ENCODE results near the gene STK32B. TPM values are rescaled to one million over a fixed set of nuclear protein-coding genes. Genes with fewer than 3 reads are reported as not detected.

Gene STK32B
- total and polyA plus RNA-seq, 2 of the 4 experiments (the other 2 are of a cell fraction): 5.5 to 6.3 TPM

- Histone ChIP-seq H3K4ac (ENCODE audit: low read depth, low read length) (peak overlapping the region; percentile 81), H3K9ac (ENCODE audit: low read depth, low read length) (no peak overlapping the region), H2BK15ac (ENCODE audit: low read depth, low read length) (peak overlapping the region; percentile 63; the same call in 2 of the 3 replicates), H3K4me1 (ENCODE audit: control insufficient read depth, insufficient read depth, low read length) (peaks cover 25% of the 10 kb centered on the region), H2BK5ac (ENCODE audit: low read depth, low read length, poor library complexity, severe bottlenecking) (no peak overlapping the region), H3K4me3 (ENCODE audit: insufficient read depth, low read depth, low read length) (no peak overlapping the region), H3K56ac (ENCODE audit: extremely low read depth, insufficient read depth, low read length) (no peak overlapping the region), H4K8ac (ENCODE audit: low read depth in 2 of 2, low read length in 2 of 2) (peak overlapping the region; percentile 20 to 62; a peak in 3 of 4 replicates), H4K5ac (ENCODE audit: low read depth, low read length) (peak overlapping the region; percentile 11; the same call in 1 of the 2 replicates), H3K36me3 (ENCODE audit: control insufficient read depth, insufficient read depth, low read length) (no peaks in the 10 kb centered on the region), H3K27ac (ENCODE audit: insufficient read depth, low read length) (peak overlapping the region; percentile 15; the same call in 1 of the 2 replicates), H2BK20ac (ENCODE audit: low read depth, low read length) (peak overlapping the region; percentile 44), H3K14ac (replicated peaks; ENCODE audit: low read depth, low read length) (peak overlapping the region; percentile 13; the same call in 1 of the 2 replicates), H2BK120ac (ENCODE audit: low read depth, low read length) (peak overlapping the region; percentile 71), H4K91ac (ENCODE audit: insufficient read depth, low read depth, low read length) (peak overlapping the region; percentile 53), H3K27me3 (ENCODE audit: control insufficient read depth, insufficient read depth, low read length) (peaks cover 12% of the 10 kb centered on the region), H2AK9ac (replicated peaks; ENCODE audit: low read depth, low read length, poor library complexity) (no peak overlapping the region), H2AK5ac (ENCODE audit: low read depth, low read length) (peak overlapping the region; percentile 25; the same call in 1 of the 2 replicates), H3K9me1 (ENCODE audit: insufficient read depth, low read length) (peaks cover 13% of the 10 kb centered on the region), H3K4me2 (ENCODE audit: low read depth, low read length) (no peak overlapping the region), H3K9me3 (ENCODE audit: control insufficient read depth, insufficient read depth, low read length) (no peaks in the 10 kb centered on the region), H3K18ac (ENCODE audit: low read depth, low read length) (peak overlapping the region; percentile 58; the same call in 1 of the 2 replicates), H4K20me1 (ENCODE audit: insufficient read depth, low read length) (no peaks in the 10 kb centered on the region), H3K79me1 (ENCODE audit: low read depth in 1 of 2, low read length in 2 of 2) (no peaks in the 10 kb centered on the region), H2AFZ (replicated peaks; ENCODE audit: low read length, poor library complexity) (peak overlapping the region; percentile 55), H3K23ac (ENCODE audit: low read depth, low read length) (peak overlapping the region; percentile 25)
- no peak for TF ChIP-seq CHD1 (IDR thresholded peaks at IDR 0.05; ENCODE audit: low read depth, low read length)
- no peak for TF ChIP-seq USF2 (IDR thresholded peaks at IDR 0.05; ENCODE audit: low read depth, low read length)
- TF ChIP-seq MAZ (IDR thresholded peaks at IDR 0.05; ENCODE audit: borderline replicate concordance, low read depth, low read length): no peak
- TF ChIP-seq ELK1 (IDR thresholded peaks at IDR 0.05; ENCODE audit: borderline replicate concordance, low read depth, low read length): no peak
- TF ChIP-seq POLR2A (IDR thresholded peaks at IDR 0.05; ENCODE audit: low read depth, low read length): no peak
- TF ChIP-seq CEBPB (IDR thresholded peaks at IDR 0.05; ENCODE audit: low read depth, low read length): no peak
- no peak for TF ChIP-seq MXI1 (IDR thresholded peaks at IDR 0.05; ENCODE audit: borderline replicate concordance, low read depth, low read length)
- no peak for TF ChIP-seq FOS (IDR thresholded peaks at IDR 0.05; ENCODE audit: low read depth, low read length)
- no peak for TF ChIP-seq BHLHE40 (IDR thresholded peaks at IDR 0.05; ENCODE audit: low read depth, low read length)
- TF ChIP-seq NFE2L2 (IDR thresholded peaks at IDR 0.05; ENCODE audit: low read depth, low read length): no peak
- no peak for TF ChIP-seq MAFK (IDR thresholded peaks at IDR 0.05; ENCODE audit: low read depth, low read length)
- no peak for TF ChIP-seq RFX5 (IDR thresholded peaks at IDR 0.05; ENCODE audit: low read depth, low read length)
- TF ChIP-seq SMC3 (IDR thresholded peaks at IDR 0.05; ENCODE audit: low read depth, low read length): no peak
- TF ChIP-seq, protein P1, sequence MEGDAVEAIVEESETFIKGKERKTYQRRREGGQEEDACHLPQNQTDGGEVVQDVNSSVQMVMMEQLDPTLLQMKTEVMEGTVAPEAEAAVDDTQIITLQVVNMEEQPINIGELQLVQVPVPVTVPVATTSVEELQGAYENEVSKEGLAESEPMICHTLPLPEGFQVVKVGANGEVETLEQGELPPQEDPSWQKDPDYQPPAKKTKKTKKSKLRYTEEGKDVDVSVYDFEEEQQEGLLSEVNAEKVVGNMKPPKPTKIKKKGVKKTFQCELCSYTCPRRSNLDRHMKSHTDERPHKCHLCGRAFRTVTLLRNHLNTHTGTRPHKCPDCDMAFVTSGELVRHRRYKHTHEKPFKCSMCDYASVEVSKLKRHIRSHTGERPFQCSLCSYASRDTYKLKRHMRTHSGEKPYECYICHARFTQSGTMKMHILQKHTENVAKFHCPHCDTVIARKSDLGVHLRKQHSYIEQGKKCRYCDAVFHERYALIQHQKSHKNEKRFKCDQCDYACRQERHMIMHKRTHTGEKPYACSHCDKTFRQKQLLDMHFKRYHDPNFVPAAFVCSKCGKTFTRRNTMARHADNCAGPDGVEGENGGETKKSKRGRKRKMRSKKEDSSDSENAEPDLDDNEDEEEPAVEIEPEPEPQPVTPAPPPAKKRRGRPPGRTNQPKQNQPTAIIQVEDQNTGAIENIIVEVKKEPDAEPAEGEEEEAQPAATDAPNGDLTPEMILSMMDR (conservative IDR thresholded peaks at IDR 0.05; ENCODE audit: low read depth, low read length): no peak
- TF ChIP-seq RAD21 (IDR thresholded peaks at IDR 0.05; ENCODE audit: low read length): no peak
- WGBS, 2 experiments (ENCODE audit: extremely low coverage in 2 of 2, insufficient read length in 1 of 2): 0% methylated on average over 2 of the region's 10 CpGs; no CpG with 5 or more reads in 1 of the 2 experiments
- in situ Hi-C loops (cut with MboI; ENCODE audit: low sequenced_read_pairs) (no loop called here), intact Hi-C loops (cut with micrococcal nuclease) (loop anchor here (10.0 kb wide), 1 partner anchor 359 kb away; no protein-coding TSS in a partner anchor), dilution Hi-C loops (cut with HindIII; ENCODE audit: low sequenced_read_pairs, unreplicated experiment) (no loop called here)
- POLR2A ChIA-PET (ENCODE audit: unreplicated experiment): no interaction called here
- no TSS peak for BruUV-seq (replicated peaks)
- CTCF ChIA-PET: no interaction called here
- no peak for ATAC-seq (ENCODE audit: low read depth)
- DNase-seq: no peak
Measured at GRCh38 chr4:5033281-5033841, 17.9 kb upstream of the STK32B start.
